ENCODE measurements around the gene C6orf15.

Gene C6orf15

GRCh38 chr6:31114970-31115849, 2.8 kb upstream of the C6orf15 start:
- WGBS, 2 donors (ENCODE audit: extremely low coverage in 2 of 2, insufficient read length in 2 of 2, insufficient replicate concordance in 1 of 2), result no CpG with 5 or more reads among the region's 9 CpGs
- Histone ChIP-seq H3K4me3 (ENCODE audit: low read length in 2 of 2) (peak overlapping the region in 1 of 2 donors; percentile 58), H3K36me3 (replicated peaks in 1 of 2; ENCODE audit: control insufficient read depth in 2 of 2, insufficient read depth in 2 of 2, low read length in 2 of 2) (no peaks in the 10 kb centered on the region), H3K4me2 (ENCODE audit: insufficient read depth, low read length, poor library complexity, severe bottlenecking) (no peak overlapping the region), H3K23ac (ENCODE audit: low read depth, low read length, poor library complexity) (no peak overlapping the region), H4K8ac (ENCODE audit: low read depth, low read length) (no peak overlapping the region), H2BK120ac (ENCODE audit: low read depth, low read length) (no peak overlapping the region), H3K79me1 (ENCODE audit: low read depth, low read length) (no peaks in the 10 kb centered on the region), H3K9ac (ENCODE audit: low read depth, low read length, poor library complexity) (peak overlapping the region; percentile 15), H3K27ac (replicated peaks; ENCODE audit: low read length) (no peak overlapping the region), H3K18ac (ENCODE audit: low read length) (no peak overlapping the region), H2BK5ac (ENCODE audit: low read length) (no peak overlapping the region), H2BK12ac (ENCODE audit: low read length) (no peak overlapping the region), H4K91ac (ENCODE audit: low read depth, low read length, poor library complexity) (peak overlapping the region; percentile 49), H2AK5ac (ENCODE audit: low read depth, low read length) (no peak overlapping the region), H3K4me1 (ENCODE audit: control insufficient read depth in 2 of 2, insufficient read depth in 1 of 2, low read depth in 1 of 2, low read length in 2 of 2) (peaks cover 0 to 15% of the 10 kb centered on the region in 2 donors), H2BK15ac (ENCODE audit: low read length) (no peak overlapping the region), H3K4ac (ENCODE audit: low read length) (no peak overlapping the region), H2AFZ (ENCODE audit: low read length) (peak overlapping the region; percentile 18), H3K27me3 (ENCODE audit: control insufficient read depth in 3 of 3, insufficient read depth in 3 of 3, low read depth in 1 of 3, low read length in 3 of 3) (peaks cover 0 to 50% (median 0%) of the 10 kb centered on the region in 3 experiments), H3K14ac (ENCODE audit: low read length) (no peak overlapping the region), H3K9me3 (replicated peaks in 1 of 2; ENCODE audit: control insufficient read depth in 2 of 2, insufficient read depth in 1 of 2, low read depth in 1 of 2, low read length in 2 of 2) (peaks cover 0 to 2% of the 10 kb centered on the region in 2 donors)
- no peak for DNase-seq (ENCODE audit: low spot score)

- no CpG with 5 or more reads among the region's 3 CpGs for WGBS, 2 donors (ENCODE audit: extremely low coverage in 2 of 2, insufficient read length in 2 of 2, insufficient replicate concordance in 1 of 2)
- H3K4me1 ChIP-seq (ENCODE audit: control insufficient read depth in 2 of 2, insufficient read depth in 1 of 2, low read depth in 1 of 2, low read length in 2 of 2), result peaks cover 0 to 15% of the 10 kb centered on the region in 2 donors
Observed at GRCh38 chr6:31114541-31114878, 2.1 kb upstream of the C6orf15 start, which contains the start of gene PSORS1C1. Gene PSORS1C1, plus strand, starts transcription at chr6:31114800. Its CDS starts 14,833 bp downstream, at chr6:31129633.

DNA sequence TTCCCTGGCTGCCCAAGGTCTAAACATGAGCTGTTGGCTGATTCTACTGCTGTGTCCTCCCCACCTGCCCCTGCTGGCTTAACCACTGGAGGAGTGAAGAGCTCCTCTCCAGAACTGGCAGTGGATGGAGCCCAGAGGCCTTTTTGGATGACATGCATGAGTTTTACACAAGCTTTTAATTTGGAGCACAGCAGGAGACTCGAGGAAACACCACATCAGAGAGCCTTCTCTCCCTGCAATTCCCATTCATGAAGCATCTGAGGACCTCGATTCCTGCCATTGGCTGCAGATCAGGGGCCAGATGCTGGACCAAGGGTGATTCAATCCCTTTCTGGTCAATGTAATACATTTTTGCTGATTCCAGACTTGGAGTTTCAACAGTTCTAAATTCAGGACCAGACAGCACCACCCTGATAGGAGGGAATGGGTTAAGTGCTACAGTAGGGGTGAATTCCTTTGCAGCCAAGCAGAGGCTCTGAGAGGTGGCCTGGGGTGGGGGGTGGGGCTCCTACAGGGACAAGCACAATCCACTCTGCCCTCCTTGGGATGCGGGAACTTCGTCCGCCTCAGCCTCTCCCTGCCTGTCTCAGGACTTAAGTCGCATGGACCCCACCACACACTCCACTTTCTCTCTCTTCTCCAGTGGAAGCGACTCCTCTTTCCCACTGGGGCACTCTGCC, 1.6 kb upstream of the C6orf15 start:
- no peaks in the 10 kb centered on the region for H3K79me1 ChIP-seq (ENCODE audit: low read depth, low read length)
- no CpG with 5 or more reads among the region's 7 CpGs for WGBS, 2 donors (ENCODE audit: extremely low coverage in 2 of 2, insufficient read length in 2 of 2, insufficient replicate concordance in 1 of 2)
- no peak overlapping the region for H3K23ac ChIP-seq (ENCODE audit: low read depth, low read length, poor library complexity)
- H3K9me3 ChIP-seq (replicated peaks in 1 of 2; ENCODE audit: control insufficient read depth in 2 of 2, insufficient read depth in 1 of 2, low read depth in 1 of 2, low read length in 2 of 2), result peaks cover 0 to 2% of the 10 kb centered on the region in 2 donors
- no peak overlapping the region for H4K91ac ChIP-seq (ENCODE audit: low read depth, low read length, poor library complexity)
- no peak overlapping the region for H3K4me3 ChIP-seq (ENCODE audit: low read length in 2 of 2)
- no peak overlapping the region for H3K18ac ChIP-seq (ENCODE audit: low read length)
- peaks cover 0 to 57% (median 0%) of the 10 kb centered on the region in 3 experiments for H3K27me3 ChIP-seq (ENCODE audit: control insufficient read depth in 3 of 3, insufficient read depth in 3 of 3, low read depth in 1 of 3, low read length in 3 of 3)
- H2BK15ac ChIP-seq (ENCODE audit: low read length), result no peak overlapping the region
- no peak for DNase-seq (ENCODE audit: low spot score)
- H3K4me2 ChIP-seq (ENCODE audit: insufficient read depth, low read length, poor library complexity, severe bottlenecking), result no peak overlapping the region
- H2AFZ ChIP-seq (ENCODE audit: low read length), result peak overlapping the region; percentile 18
- H3K36me3 ChIP-seq (replicated peaks in 1 of 2; ENCODE audit: control insufficient read depth in 2 of 2, insufficient read depth in 2 of 2, low read length in 2 of 2), result no peaks in the 10 kb centered on the region
- H3K4ac ChIP-seq (ENCODE audit: low read length), result no peak overlapping the region
- H2BK12ac ChIP-seq (ENCODE audit: low read length), result no peak overlapping the region
- H3K27ac ChIP-seq (replicated peaks; ENCODE audit: low read length), result no peak overlapping the region
- no peak overlapping the region for H4K8ac ChIP-seq (ENCODE audit: low read depth, low read length)
- peaks cover 0 to 15% of the 10 kb centered on the region in 2 donors for H3K4me1 ChIP-seq (ENCODE audit: control insufficient read depth in 2 of 2, insufficient read depth in 1 of 2, low read depth in 1 of 2, low read length in 2 of 2)
- no peak overlapping the region for H2BK5ac ChIP-seq (ENCODE audit: low read length)
- no peak overlapping the region for H2AK5ac ChIP-seq (ENCODE audit: low read depth, low read length)
- H2BK120ac ChIP-seq (ENCODE audit: low read depth, low read length), result no peak overlapping the region
- no peak overlapping the region for H3K14ac ChIP-seq (ENCODE audit: low read length)
- no peak overlapping the region for H3K9ac ChIP-seq (ENCODE audit: low read depth, low read length, poor library complexity)

More at GRCh38 chr6:31114541-31114878, 2.1 kb upstream of the C6orf15 start, which contains the start of gene PSORS1C1:
- Histone ChIP-seq H2BK120ac (ENCODE audit: low read depth, low read length) (no peak within 1 kb of the TSS), H3K79me1 (ENCODE audit: low read depth, low read length) (no peaks in the 10 kb centered on the region), H4K8ac (ENCODE audit: low read depth, low read length) (no peak within 1 kb of the TSS), H3K4me2 (ENCODE audit: insufficient read depth, low read length, poor library complexity, severe bottlenecking) (no peak within 1 kb of the TSS), H4K91ac (ENCODE audit: low read depth, low read length, poor library complexity) (peak within 1 kb of the TSS; percentile 49), H3K18ac (ENCODE audit: low read length) (peak within 1 kb of the TSS; percentile 61), H3K14ac (ENCODE audit: low read length) (no peak within 1 kb of the TSS), H2BK5ac (ENCODE audit: low read length) (no peak within 1 kb of the TSS), H3K23ac (ENCODE audit: low read depth, low read length, poor library complexity) (no peak within 1 kb of the TSS), H3K9ac (ENCODE audit: low read depth, low read length, poor library complexity) (peak within 1 kb of the TSS; percentile 15), H3K36me3 (replicated peaks in 1 of 2; ENCODE audit: control insufficient read depth in 2 of 2, insufficient read depth in 2 of 2, low read length in 2 of 2) (no peaks in the 10 kb centered on the region), H2AK5ac (ENCODE audit: low read depth, low read length) (no peak within 1 kb of the TSS), H3K4me3 (ENCODE audit: low read length in 2 of 2) (peak within 1 kb of the TSS in 1 of 2 donors; percentile 58), H3K9me3 (replicated peaks in 1 of 2; ENCODE audit: control insufficient read depth in 2 of 2, insufficient read depth in 1 of 2, low read depth in 1 of 2, low read length in 2 of 2) (peaks cover 0 to 2% of the 10 kb centered on the region in 2 donors), H3K4ac (ENCODE audit: low read length) (no peak within 1 kb of the TSS), H3K27ac (replicated peaks; ENCODE audit: low read length) (no peak within 1 kb of the TSS), H2BK15ac (ENCODE audit: low read length) (no peak within 1 kb of the TSS), H3K27me3 (ENCODE audit: control insufficient read depth in 3 of 3, insufficient read depth in 3 of 3, low read depth in 1 of 3, low read length in 3 of 3) (peaks cover 0 to 55% (median 0%) of the 10 kb centered on the region in 3 experiments), H2AFZ (ENCODE audit: low read length) (peak within 1 kb of the TSS; percentile 18), H2BK12ac (ENCODE audit: low read length) (no peak within 1 kb of the TSS)
- DNase-seq (ENCODE audit: low spot score), result no peak

GRCh38 chr6:31111712-31112111, 663 bp downstream of the C6orf15 start:
- no peak overlapping the region for H3K27ac ChIP-seq (replicated peaks; ENCODE audit: low read length)
- no peaks in the 10 kb centered on the region for H3K79me1 ChIP-seq (ENCODE audit: low read depth, low read length)
- no peak overlapping the region for H3K9ac ChIP-seq (ENCODE audit: low read depth, low read length, poor library complexity)
- WGBS, 2 donors (ENCODE audit: extremely low coverage in 2 of 2, insufficient read length in 2 of 2, insufficient replicate concordance in 1 of 2), result no CpG with 5 or more reads among the region's 13 CpGs
- peaks cover 0 to 62% (median 0%) of the 10 kb centered on the region in 3 experiments for H3K27me3 ChIP-seq (ENCODE audit: control insufficient read depth in 3 of 3, insufficient read depth in 3 of 3, low read depth in 1 of 3, low read length in 3 of 3)
- peaks cover 0 to 2% of the 10 kb centered on the region in 2 donors for H3K9me3 ChIP-seq (replicated peaks in 1 of 2; ENCODE audit: control insufficient read depth in 2 of 2, insufficient read depth in 1 of 2, low read depth in 1 of 2, low read length in 2 of 2)
- no peaks in the 10 kb centered on the region for H3K36me3 ChIP-seq (replicated peaks in 1 of 2; ENCODE audit: control insufficient read depth in 2 of 2, insufficient read depth in 2 of 2, low read length in 2 of 2)
- DNase-seq (ENCODE audit: low spot score), result no peak
- no peak overlapping the region for H3K4me2 ChIP-seq (ENCODE audit: insufficient read depth, low read length, poor library complexity, severe bottlenecking)
- H2BK5ac ChIP-seq (ENCODE audit: low read length), result no peak overlapping the region
- peak overlapping the region; percentile 59 for H2BK15ac ChIP-seq (ENCODE audit: low read length)
- no peak overlapping the region for H2AFZ ChIP-seq (ENCODE audit: low read length)
- H3K4ac ChIP-seq (ENCODE audit: low read length), result no peak overlapping the region
- no peak overlapping the region for H4K8ac ChIP-seq (ENCODE audit: low read depth, low read length)
- no peak overlapping the region for H3K23ac ChIP-seq (ENCODE audit: low read depth, low read length, poor library complexity)
- H3K4me3 ChIP-seq (ENCODE audit: low read length in 2 of 2), result no peak overlapping the region
- H3K18ac ChIP-seq (ENCODE audit: low read length), result peak overlapping the region; percentile 41
- peak overlapping the region; percentile 95 for H2BK12ac ChIP-seq (ENCODE audit: low read length)
- peaks cover 0 to 15% of the 10 kb centered on the region in 2 donors for H3K4me1 ChIP-seq (ENCODE audit: control insufficient read depth in 2 of 2, insufficient read depth in 1 of 2, low read depth in 1 of 2, low read length in 2 of 2)
- H2BK120ac ChIP-seq (ENCODE audit: low read depth, low read length), result no peak overlapping the region
- H2AK5ac ChIP-seq (ENCODE audit: low read depth, low read length), result peak overlapping the region; percentile 58
- no peak overlapping the region for H4K91ac ChIP-seq (ENCODE audit: low read depth, low read length, poor library complexity)
- no peak overlapping the region for H3K14ac ChIP-seq (ENCODE audit: low read length)

Data from neuronal stem cell (in vitro differentiated cells).